DND-41 (cell line): ENCODE measurements around the gene TSPOAP1.

Source experiments
- ATAC-seq: fragments of 200-7000 bp; cut with Tn5 transposase; 3 replicates; pipeline ENCODE4 v1.9.1; 2021; ENCODE audit warnings: low read depth; ENCODE audit not compliant: insufficient read depth
- DNase-seq: peaks from one replicate; pipeline ENCODE4 v3.0.0-alpha.2; 2020
- H2AFZ ChIP-seq: 2 replicates; pipeline ENCODE4 v1.6.0; 2012; ENCODE audit warnings: low read depth, low read length
- H3K27ac ChIP-seq: 2 replicates; pipeline ENCODE4 v1.5.1; 2012; ENCODE audit warnings: low read length, inconsistent platforms
- H3K27me3 ChIP-seq: fragments of 200-600 bp; sonication (generic); 2 replicates; pipeline ENCODE4 v1.6.0; 2012; ENCODE audit warnings: low read length, mild to moderate bottlenecking, inconsistent platforms; ENCODE audit not compliant: insufficient read depth, poor library complexity
- H3K36me3 ChIP-seq: 2 replicates; pipeline ENCODE4 v1.5.1; 2012; ENCODE audit warnings: low read length, inconsistent platforms; ENCODE audit not compliant: insufficient read depth
- H3K4me1 ChIP-seq: 2 replicates; pipeline ENCODE4 v1.5.1; 2012; ENCODE audit warnings: mild to moderate bottlenecking, low read length; ENCODE audit not compliant: insufficient read depth
- H3K4me2 ChIP-seq: 2 replicates; pipeline ENCODE4 v1.6.0; 2012; ENCODE audit warnings: mild to moderate bottlenecking, moderate library complexity, low read length, inconsistent platforms; ENCODE audit not compliant: insufficient read depth
- H3K4me3 ChIP-seq, 2 experiments: fragments of 200-600 bp in 1 of 2; shearing (Covaris generic) in 1 of 2; 2 replicates each; pipeline ENCODE4 v1.5.1; 2012 to 2016; ENCODE audit warnings: inconsistent platforms in 2 of 2, low read length in 2 of 2, mild to moderate bottlenecking in 2 of 2, low read depth in 1 of 2, moderate library complexity in 1 of 2
- H3K79me2 ChIP-seq: 2 replicates; pipeline ENCODE4 v1.6.0; 2012; ENCODE audit warnings: low read length, inconsistent platforms; ENCODE audit not compliant: insufficient read depth
- H3K9ac ChIP-seq: 2 replicates; pipeline ENCODE4 v1.6.0; 2012; ENCODE audit warnings: low read depth, mild to moderate bottlenecking, inconsistent platforms, low read length, moderate library complexity
- H3K9me3 ChIP-seq: 2 replicates; pipeline ENCODE4 v1.5.1; 2012; ENCODE audit warnings: low read length, moderate library complexity, mild to moderate bottlenecking, inconsistent platforms; ENCODE audit not compliant: insufficient read depth, severe bottlenecking
- H4K20me1 ChIP-seq: 2 replicates; pipeline ENCODE4 v1.6.0; 2012; ENCODE audit warnings: low read length; ENCODE audit not compliant: insufficient read depth
- CTCF ChIP-seq: IDR thresholded peaks from 2 replicates; pipeline ENCODE4 v1.5.1; 2012; ENCODE audit warnings: borderline replicate concordance, low read length, moderate library complexity, mild to moderate bottlenecking; ENCODE audit not compliant: poor library complexity, severe bottlenecking; ENCODE audit errors: extremely low read depth
- EZH2 ChIP-seq: IDR thresholded peaks from 3 replicates; pipeline ENCODE4 v1.6.1; 2012; ENCODE audit warnings: borderline replicate concordance, low read depth, mild to moderate bottlenecking, moderate library complexity, low read length, inconsistent platforms; ENCODE audit not compliant: severe bottlenecking

TSPOAP1 gene

DNA sequence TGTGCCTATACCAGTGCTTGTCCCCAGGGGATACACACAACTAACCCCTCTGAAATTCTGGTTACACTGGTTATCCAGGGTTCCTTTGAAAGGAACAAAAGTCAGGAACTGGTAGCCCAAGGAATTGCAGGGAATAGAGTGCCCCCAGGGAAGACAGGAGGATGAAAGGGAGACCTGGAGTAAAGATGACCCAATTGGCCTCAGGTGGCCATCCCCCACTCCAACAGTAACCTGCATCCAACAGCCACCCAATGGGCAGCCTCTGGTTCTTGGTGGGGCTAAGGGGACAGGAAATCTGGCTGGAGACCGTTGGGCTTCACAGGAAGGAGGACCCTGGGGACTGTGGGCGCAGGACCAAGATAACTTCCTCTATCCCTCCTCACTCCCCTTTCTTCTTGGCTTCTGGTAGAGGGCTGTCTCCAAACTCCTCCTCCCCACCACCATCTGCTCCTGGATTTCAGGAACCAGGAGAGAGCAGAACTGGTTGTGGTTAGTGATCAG, 47.0 kb downstream of the TSPOAP1 start:
- no peaks in the 10 kb centered on the region for H3K79me2 ChIP-seq
- no peak overlapping the region for H3K4me2 ChIP-seq
- H3K27me3 ChIP-seq: no peaks in the 10 kb centered on the region
- H3K9me3 ChIP-seq: no peaks in the 10 kb centered on the region
- TF ChIP-seq EZH2: no peak
- no peak for TF ChIP-seq CTCF
- H3K4me1 ChIP-seq: peaks cover 22% of the 10 kb centered on the region
- H3K4me3 ChIP-seq: no peak overlapping the region
- H3K9ac ChIP-seq: no peak overlapping the region
- H3K27ac ChIP-seq: no peak overlapping the region
- no peak for DNase-seq
- no peak overlapping the region for H2AFZ ChIP-seq
- H3K36me3 ChIP-seq: no peaks in the 10 kb centered on the region
- no peak for ATAC-seq
- H4K20me1 ChIP-seq: no peaks in the 10 kb centered on the region

GRCh38 chr17:58280480-58281217, 47.9 kb downstream of the TSPOAP1 start, which contains the start of gene MPO:
MPO (minus strand) TSS chr17:58280935; CDS start chr17:58280758, 177 bp downstream.
- Histone ChIP-seq H3K27ac (no peak within 1 kb of the TSS), H3K4me1 (peaks cover 22% of the 10 kb centered on the region), H3K27me3 (no peaks in the 10 kb centered on the region), H4K20me1 (0 out of 2 replicates have a peak, but pooled peaks cover 2% of the 10 kb centered on the region), H3K79me2 (no peaks in the 10 kb centered on the region), H3K4me3 (no peak within 1 kb of the TSS), H2AFZ (no peak within 1 kb of the TSS), H3K9me3 (no peaks in the 10 kb centered on the region), H3K36me3 (no peaks in the 10 kb centered on the region), H3K4me2 (no peak within 1 kb of the TSS), H3K9ac (no peak within 1 kb of the TSS)
- TF ChIP-seq EZH2 (no peak), CTCF (no peak)
- DNase-seq: no peak
- no peak for ATAC-seq

GRCh38 chr17:58279736-58280479, 48.7 kb downstream of the TSPOAP1 start:
- Histone ChIP-seq H3K27ac (no peak overlapping the region), H3K4me2 (no peak overlapping the region), H3K9me3 (no peaks in the 10 kb centered on the region), H4K20me1 (0 out of 2 replicates have a peak, but pooled peaks cover 2% of the 10 kb centered on the region), H3K4me1 (peaks cover 16% of the 10 kb centered on the region), H3K27me3 (no peaks in the 10 kb centered on the region), H3K79me2 (no peaks in the 10 kb centered on the region), H2AFZ (no peak overlapping the region), H3K4me3 (no peak overlapping the region), H3K36me3 (no peaks in the 10 kb centered on the region), H3K9ac (no peak overlapping the region)
- TF ChIP-seq EZH2 (no peak), CTCF (no peak)
- DNase-seq: no peak
- no peak for ATAC-seq
